WERI-Rb-1 (cell line): ENCODE results near the gene TIPIN.
A peak's percentile ranks its signal among the peaks of the same experiment; 100 is the strongest.

Experiments
- DNase-seq: peaks from one replicate; pipeline ENCODE4 v3.0.0-alpha.2; 2020
- H3K27ac ChIP-seq: fragments of 250-450 bp; sonication (Bioruptor Pico); 2 replicates; pipeline ENCODE4 v1.5.1; 2020; ENCODE audit warnings: mild to moderate bottlenecking, moderate library complexity
- H3K27me3 ChIP-seq: fragments of 250-450 bp; sonication (Bioruptor Pico); 2 replicates; pipeline ENCODE4 v1.5.1; 2021; ENCODE audit warnings: mild to moderate bottlenecking, low read depth, moderate library complexity; ENCODE audit not compliant: insufficient read depth, severe bottlenecking
- H3K36me3 ChIP-seq: fragments of 250-450 bp; sonication (Bioruptor Pico); 2 replicates; pipeline ENCODE4 v1.5.1; 2020; ENCODE audit warnings: mild to moderate bottlenecking, moderate library complexity
- H3K4me3 ChIP-seq: 2 replicates; pipeline ENCODE4 v1.5.1; 2011; ENCODE audit warnings: low read depth, mild to moderate bottlenecking, control low read depth, low read length
- H3K9me3 ChIP-seq: fragments of 250-450 bp; sonication (Bioruptor Pico); 2 replicates; pipeline ENCODE4 v1.5.1; 2021; ENCODE audit warnings: mild to moderate bottlenecking, moderate library complexity; ENCODE audit not compliant: severe bottlenecking
- TF ChIP-seq, protein P1 (sequence below): IDR thresholded peaks from 2 replicates; pipeline ENCODE4 v1.5.1; 2011; ENCODE audit warnings: low read depth, mild to moderate bottlenecking, control low read depth, inconsistent platforms, low read length

Gene TIPIN, protein sequence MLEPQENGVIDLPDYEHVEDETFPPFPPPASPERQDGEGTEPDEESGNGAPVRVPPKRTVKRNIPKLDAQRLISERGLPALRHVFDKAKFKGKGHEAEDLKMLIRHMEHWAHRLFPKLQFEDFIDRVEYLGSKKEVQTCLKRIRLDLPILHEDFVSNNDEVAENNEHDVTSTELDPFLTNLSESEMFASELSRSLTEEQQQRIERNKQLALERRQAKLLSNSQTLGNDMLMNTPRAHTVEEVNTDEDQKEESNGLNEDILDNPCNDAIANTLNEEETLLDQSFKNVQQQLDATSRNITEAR

DNA sequence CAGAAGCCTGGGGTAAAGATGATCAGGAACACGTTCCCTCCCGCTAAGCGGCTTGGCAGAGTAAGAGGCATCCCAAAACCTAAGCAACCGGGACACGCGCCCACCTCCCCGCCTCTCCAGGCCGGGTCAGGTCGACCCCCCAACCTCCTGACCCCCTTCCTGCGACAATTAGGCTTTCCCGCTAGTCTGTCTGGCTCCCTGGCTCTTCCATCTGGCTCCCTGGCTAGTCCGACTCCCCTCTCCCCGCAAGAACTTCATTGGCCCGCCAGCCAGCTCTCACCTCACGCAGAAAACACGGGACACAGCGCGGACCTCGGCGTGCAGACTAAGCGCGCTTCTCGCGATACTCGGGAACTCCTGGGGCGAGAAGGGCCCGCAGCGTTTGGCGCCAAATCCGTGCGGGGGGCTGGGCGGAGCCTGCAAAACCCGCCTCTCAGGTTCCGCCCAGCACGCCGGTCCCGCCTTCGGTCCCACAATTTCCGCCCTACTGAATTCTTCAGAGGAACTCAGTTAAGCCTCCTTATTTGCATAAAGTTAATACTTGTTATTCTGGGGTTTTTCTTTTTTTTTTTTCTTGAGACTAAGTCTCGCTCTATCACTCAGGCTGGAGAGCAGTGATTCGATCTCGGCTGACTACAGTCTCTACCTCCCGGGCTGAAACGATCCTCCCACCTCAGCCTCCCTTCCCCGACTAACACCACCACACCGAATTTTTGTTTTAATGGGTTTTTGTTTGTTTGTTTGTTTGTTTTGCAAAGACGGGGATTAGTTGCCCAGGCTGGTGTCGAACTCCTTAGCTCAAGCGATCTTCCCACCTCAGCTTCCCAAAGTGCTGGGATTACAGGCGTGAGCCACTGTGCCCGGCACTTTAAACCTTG, at the start of gene TIPIN:
Gene TIPIN, minus strand, starts transcription at position 327 of the 878 bp plus-strand sequence. CDS start 3,738 bp downstream, outside the sequence.
- Histone ChIP-seq H3K9me3 (no peaks in the 10 kb centered on the region), H3K27me3 (no peaks in the 10 kb centered on the region), H3K4me3 (peak within 1 kb of the TSS; percentile 73)

GRCh38 chr15:66405615-66406014, 49.1 kb upstream of the TIPIN start:
- H3K4me3 ChIP-seq: no peak overlapping the region
- DNase-seq: no peak
- H3K27me3 ChIP-seq: no peaks in the 10 kb centered on the region
- no peaks in the 10 kb centered on the region for H3K9me3 ChIP-seq
- no peak overlapping the region for H3K27ac ChIP-seq
- TF ChIP-seq, protein P1, sequence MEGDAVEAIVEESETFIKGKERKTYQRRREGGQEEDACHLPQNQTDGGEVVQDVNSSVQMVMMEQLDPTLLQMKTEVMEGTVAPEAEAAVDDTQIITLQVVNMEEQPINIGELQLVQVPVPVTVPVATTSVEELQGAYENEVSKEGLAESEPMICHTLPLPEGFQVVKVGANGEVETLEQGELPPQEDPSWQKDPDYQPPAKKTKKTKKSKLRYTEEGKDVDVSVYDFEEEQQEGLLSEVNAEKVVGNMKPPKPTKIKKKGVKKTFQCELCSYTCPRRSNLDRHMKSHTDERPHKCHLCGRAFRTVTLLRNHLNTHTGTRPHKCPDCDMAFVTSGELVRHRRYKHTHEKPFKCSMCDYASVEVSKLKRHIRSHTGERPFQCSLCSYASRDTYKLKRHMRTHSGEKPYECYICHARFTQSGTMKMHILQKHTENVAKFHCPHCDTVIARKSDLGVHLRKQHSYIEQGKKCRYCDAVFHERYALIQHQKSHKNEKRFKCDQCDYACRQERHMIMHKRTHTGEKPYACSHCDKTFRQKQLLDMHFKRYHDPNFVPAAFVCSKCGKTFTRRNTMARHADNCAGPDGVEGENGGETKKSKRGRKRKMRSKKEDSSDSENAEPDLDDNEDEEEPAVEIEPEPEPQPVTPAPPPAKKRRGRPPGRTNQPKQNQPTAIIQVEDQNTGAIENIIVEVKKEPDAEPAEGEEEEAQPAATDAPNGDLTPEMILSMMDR: no peak
- H3K36me3 ChIP-seq: no peaks in the 10 kb centered on the region

More for the DNA sequence above, at the start of gene TIPIN:
- Histone ChIP-seq H3K36me3 (peaks cover 14% of the 10 kb centered on the region), H3K27ac (peak within 1 kb of the TSS; percentile 85)
- peak; percentile 95 for DNase-seq
- TF ChIP-seq, protein P1: no peak

DNA sequence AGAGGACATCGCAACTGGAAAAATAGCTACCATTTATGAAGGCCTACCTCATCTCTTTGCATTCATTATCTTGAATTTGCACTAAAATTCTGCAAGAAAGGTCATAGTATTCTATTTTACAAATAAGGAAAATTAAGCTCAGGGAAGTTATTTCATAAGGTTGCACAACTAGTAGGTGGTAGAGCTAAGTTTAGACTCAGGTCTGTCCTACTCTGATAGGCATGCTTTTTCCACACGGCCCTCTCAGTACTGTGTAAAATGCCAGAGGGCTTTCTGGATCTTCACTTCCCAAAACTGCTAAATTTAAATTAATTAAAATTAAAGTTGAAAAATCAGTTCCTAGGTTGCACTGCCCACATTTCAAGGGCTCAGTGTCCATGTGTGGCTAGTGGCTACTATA, 48.5 kb upstream of the TIPIN start:
- no peak overlapping the region for H3K27ac ChIP-seq
- DNase-seq: no peak
- no peaks in the 10 kb centered on the region for H3K27me3 ChIP-seq
- no peaks in the 10 kb centered on the region for H3K9me3 ChIP-seq
- TF ChIP-seq, protein P1: no peak
- H3K36me3 ChIP-seq: no peaks in the 10 kb centered on the region
- H3K4me3 ChIP-seq: no peak overlapping the region

DNA sequence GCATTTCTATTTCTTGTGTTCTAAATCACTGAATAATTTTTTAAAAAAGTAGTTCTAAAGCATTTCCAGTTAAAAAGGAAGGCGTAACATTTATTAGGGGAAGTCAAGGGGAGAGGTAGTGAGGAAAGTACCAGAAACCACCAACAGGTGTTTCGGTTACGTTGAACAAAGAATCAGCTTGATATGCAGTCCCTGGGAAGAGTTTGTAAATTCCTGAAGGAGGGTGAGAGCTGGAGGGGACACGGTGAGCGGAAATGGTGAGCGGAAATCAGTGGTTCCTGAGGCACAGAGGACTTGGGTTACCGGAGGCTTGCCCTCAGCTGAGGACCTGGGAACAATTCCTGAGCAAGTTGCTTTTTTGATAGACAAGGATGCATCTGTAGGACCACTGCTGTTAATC, 48.0 kb upstream of the TIPIN start:
- H3K27me3 ChIP-seq: no peaks in the 10 kb centered on the region
- no peaks in the 10 kb centered on the region for H3K36me3 ChIP-seq
- no peak overlapping the region for H3K27ac ChIP-seq
- H3K9me3 ChIP-seq: no peaks in the 10 kb centered on the region
- TF ChIP-seq, protein P1: no peak
- H3K4me3 ChIP-seq: no peak overlapping the region
- DNase-seq: no peak

DNA sequence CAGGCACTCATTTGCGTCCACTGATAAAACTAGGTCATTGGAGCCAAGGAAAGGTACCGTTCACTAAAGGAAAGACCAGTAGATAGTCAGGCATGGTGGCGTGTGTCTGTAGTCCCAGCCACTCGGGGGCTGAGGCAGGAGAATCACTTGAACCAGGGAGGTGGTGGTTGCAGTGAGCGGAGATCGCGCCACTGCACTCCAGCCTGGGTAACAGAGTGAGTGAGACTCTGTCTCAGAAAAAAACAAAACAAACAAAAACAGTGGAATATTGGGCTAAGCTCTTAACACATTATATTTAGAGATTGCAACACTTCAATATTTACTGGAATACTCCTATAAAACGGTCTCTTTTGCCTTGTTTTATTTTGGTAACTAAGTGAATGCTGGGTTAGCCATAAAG, 47.6 kb upstream of the TIPIN start:
- Histone ChIP-seq H3K9me3 (no peaks in the 10 kb centered on the region), H3K27me3 (no peaks in the 10 kb centered on the region), H3K27ac (no peak overlapping the region), H3K36me3 (no peaks in the 10 kb centered on the region), H3K4me3 (no peak overlapping the region)
- TF ChIP-seq, protein P1: no peak
- no peak for DNase-seq
